IPS-18c (cell line): ENCODE data around the gene CCZ1B.
A peak's percentile ranks its signal among the peaks of the same experiment; 100 is the strongest.
"Not testable (repeated sequence)": the region's sequence is repeated elsewhere in the genome, so short reads cannot be mapped to it uniquely, and the experiment has no call there.

Experiments
- H3K4me3 ChIP-seq: 2 replicates; pipeline ENCODE4 v1.7.0; 2013; ENCODE audit warnings: low read depth, mild to moderate bottlenecking, low read length, moderate library complexity; ENCODE audit not compliant: insufficient read depth
- H3K9me3 ChIP-seq: one replicate; pipeline ENCODE4 v1.6.1; 2013; ENCODE audit warnings: mild to moderate bottlenecking, low read length, moderate library complexity; ENCODE audit not compliant: control insufficient read depth, insufficient read depth

The CCZ1B gene

DNA sequence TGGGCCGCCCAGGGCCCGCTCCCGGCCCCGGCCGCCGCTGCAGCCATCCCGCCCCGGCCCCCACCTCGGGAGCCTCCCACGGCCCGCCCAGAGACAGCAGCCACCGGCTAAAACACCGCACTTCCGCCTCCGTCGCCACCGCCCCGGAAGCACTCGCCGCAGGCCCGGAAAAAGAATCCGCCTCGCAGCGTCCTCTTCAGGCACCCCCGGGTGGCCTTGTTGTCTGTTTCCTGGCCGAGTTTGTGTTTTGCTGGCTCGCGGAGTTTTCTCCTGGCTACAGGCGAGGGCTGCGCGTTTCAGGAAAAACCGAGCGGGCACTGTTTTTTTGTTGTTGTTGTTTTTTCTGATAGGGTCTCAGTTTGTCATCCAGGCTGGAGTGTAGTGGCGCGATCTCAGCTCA lies at the start of gene CCZ1B:
Gene CCZ1B, minus strand, starts transcription at position 125 of the 400 bp plus-strand sequence. Its CDS starts 78 bp downstream, at position 47.
- H3K4me3 ChIP-seq: peak within 1 kb of the TSS; percentile 28; the same call in 1 of the 2 replicates
- not testable (repeated sequence) for H3K9me3 ChIP-seq

DNA sequence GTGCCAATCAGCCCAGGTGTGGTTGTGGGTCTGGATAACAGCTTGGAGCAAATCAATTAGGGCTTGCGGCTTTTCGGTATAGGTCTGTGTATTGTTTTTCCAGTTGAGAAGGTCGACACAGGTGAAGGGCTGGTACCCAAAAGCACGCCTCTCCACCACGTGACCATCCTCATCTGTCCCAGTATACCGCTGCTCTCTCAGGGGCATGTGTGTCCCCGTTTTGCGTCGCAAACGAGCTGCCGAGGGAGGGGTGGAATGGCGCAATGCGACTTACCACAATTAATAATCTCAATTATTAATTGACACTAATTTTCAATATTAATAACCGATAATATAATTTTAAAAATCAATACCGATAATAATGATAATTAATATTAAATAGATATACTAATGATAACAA lies 48.9 kb upstream of the CCZ1B start:
- not testable (repeated sequence) for H3K4me3 ChIP-seq, H3K9me3 ChIP-seq

GRCh38 chr7:6872246-6872945 lies 46.3 kb upstream of the CCZ1B start:
- not testable (repeated sequence) for H3K4me3 ChIP-seq, H3K9me3 ChIP-seq

GRCh38 chr7:6871421-6872144 lies 45.5 kb upstream of the CCZ1B start:
- not testable (repeated sequence) for H3K4me3 ChIP-seq, H3K9me3 ChIP-seq

DNA sequence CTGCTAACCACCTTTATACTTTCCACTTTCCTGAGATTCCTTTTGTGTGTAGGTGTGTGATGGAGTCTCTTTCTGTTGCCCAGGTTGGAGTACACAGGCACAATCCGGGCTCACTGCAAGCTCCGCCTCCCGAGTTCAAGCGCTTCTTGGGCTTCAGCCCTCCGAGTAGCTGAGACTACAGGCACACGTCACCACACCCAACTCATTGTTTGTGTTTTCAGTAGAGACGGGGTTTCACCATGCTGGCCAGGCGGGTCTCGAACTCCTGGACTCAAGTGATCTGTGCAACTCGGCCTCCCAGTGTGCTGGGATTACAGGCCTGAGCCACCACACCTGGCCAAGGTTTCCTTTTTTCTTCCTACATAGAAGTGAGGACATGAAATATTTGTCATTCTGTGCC lies 38.7 kb upstream of the CCZ1B start:
- H3K9me3 ChIP-seq, H3K4me3 ChIP-seq: not testable (repeated sequence)

- H3K9me3 ChIP-seq, H3K4me3 ChIP-seq: not testable (repeated sequence)
These were observed 38.1 kb upstream of the CCZ1B start for GRCh38 chr7:6864188-6864587.

DNA sequence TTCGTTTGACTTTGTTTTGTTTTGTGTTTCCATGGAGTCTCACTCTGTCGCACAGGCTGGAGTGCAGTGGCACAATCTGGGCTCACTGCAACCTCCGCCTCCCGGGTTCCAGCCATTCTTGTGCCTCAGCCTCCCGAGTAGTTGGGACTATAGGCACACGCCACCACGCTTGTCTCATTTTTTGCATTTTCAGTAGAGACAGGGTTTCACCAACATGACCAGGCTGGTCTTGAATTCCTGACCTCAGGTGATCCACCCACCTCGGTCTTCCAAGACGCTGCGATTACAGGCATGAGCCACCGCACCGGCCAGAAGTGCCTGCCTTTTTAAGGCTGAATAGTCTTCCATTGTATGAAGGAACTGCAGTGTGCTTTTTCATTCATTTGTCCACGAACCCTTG lies 36.8 kb upstream of the CCZ1B start:
- not testable (repeated sequence) for H3K9me3 ChIP-seq, H3K4me3 ChIP-seq

GRCh38 chr7:6857721-6858314 lies 31.7 kb upstream of the CCZ1B start:
- H3K9me3 ChIP-seq, H3K4me3 ChIP-seq: not testable (repeated sequence)

GRCh38 chr7:6855563-6856131 lies 29.6 kb upstream of the CCZ1B start:
- H3K9me3 ChIP-seq: not testable (repeated sequence)
- H3K4me3 ChIP-seq: peak overlapping the region; percentile 55; the same call in 1 of the 2 replicates

DNA sequence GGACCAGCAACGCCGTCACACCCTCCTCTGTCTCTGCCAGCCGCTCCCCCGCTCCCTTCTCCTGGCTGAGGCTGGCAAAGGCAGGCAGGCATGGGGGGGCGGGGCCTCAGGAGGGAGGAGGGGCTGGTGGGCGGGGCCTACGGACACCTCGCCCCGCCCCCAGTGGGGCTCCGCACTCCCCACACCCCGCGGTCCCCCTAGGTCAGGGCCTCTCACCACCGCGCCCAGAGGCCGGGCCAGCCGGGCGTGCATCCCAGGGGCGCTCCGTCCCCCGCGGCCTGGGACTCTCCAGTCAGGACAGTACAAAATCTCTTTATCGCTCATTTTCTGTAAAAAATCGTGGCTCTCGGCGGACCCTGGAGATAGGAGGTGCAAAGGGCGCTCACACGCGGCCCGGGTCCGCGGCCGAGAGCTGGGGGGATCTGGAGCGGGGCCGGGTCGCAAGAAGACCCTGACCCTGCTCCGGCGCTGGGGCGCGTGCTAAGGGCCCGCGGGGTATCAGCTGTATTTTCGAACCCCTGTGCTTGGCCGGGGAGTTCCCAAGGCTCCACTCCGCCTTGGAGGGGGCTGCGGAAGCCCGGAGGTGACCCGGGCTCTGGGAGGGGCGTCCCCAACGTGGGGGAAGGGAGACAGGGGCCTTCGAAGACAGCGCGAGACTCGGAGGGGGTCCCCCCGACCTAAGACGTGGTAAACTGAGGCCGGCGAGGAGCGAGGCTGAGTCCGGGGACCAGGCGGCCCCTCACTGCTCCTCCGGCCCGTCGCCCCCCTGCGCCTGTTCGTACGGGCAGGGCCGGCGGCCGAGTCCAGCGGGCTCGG lies 28.9 kb upstream of the CCZ1B start:
- peak overlapping the region; percentile 55; the same call in 1 of the 2 replicates for H3K4me3 ChIP-seq
- H3K9me3 ChIP-seq: not testable (repeated sequence)

GRCh38 chr7:6853681-6854080 lies 27.6 kb upstream of the CCZ1B start:
- not testable (repeated sequence) for H3K9me3 ChIP-seq, H3K4me3 ChIP-seq

DNA sequence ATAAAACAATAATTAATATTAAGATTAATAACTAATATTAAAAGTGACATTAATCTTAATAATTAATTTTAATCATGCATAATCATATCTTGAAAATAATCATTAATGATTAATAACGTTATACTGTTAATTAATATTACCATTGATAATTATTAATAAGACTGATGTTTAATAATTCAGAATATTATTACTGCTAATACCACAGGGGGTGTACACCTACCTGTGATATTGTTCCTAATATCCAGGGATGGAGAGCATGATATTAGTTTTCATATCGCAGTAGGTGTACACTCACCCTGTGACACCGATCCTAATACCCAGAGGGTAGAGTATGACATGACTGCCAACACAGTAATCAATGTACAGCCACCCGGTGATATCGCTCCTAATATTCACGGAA lies 23.1 kb upstream of the CCZ1B start:
- H3K9me3 ChIP-seq, H3K4me3 ChIP-seq: not testable (repeated sequence)

DNA sequence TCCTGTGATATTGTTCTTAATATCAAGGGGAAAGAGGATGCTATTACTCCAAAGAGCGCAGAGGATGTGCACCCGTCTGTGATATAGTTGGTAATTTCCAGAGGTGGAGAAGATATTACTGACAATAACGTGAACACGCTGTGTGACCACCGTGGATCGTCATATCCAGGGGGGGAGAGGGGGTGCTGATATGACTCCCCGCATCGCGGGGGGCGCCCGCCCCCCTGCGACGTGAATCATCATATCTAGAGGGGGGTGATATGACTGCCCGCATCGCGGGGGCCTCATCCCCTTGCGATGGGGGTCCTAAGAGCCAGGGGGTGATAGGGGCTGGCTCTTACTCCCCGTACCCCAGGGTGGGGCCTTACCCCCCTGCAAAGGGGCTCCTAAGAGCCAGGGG lies 21.7 kb upstream of the CCZ1B start:
- not testable (repeated sequence) for H3K9me3 ChIP-seq

GRCh38 chr7:6845971-6846449 lies 19.9 kb upstream of the CCZ1B start:
- not testable (repeated sequence) for H3K4me3 ChIP-seq, H3K9me3 ChIP-seq

More for the DNA sequence above, 21.7 kb upstream of the CCZ1B start:
- not testable (repeated sequence) for H3K4me3 ChIP-seq

GRCh38 chr7:6843654-6844053 lies 17.6 kb upstream of the CCZ1B start:
- H3K9me3 ChIP-seq: not testable (repeated sequence)

GRCh38 chr7:6843092-6843491 lies 17.0 kb upstream of the CCZ1B start:
- not testable (repeated sequence) for H3K4me3 ChIP-seq

More at GRCh38 chr7:6843654-6844053, 17.6 kb upstream of the CCZ1B start:
- H3K4me3 ChIP-seq: not testable (repeated sequence)

GRCh38 chr7:6842278-6842921 lies 16.3 kb upstream of the CCZ1B start:
- H3K4me3 ChIP-seq, H3K9me3 ChIP-seq: not testable (repeated sequence)

More at GRCh38 chr7:6843092-6843491, 17.0 kb upstream of the CCZ1B start:
- not testable (repeated sequence) for H3K9me3 ChIP-seq
